HepG2 (cell line): ENCODE measurements around the gene MAGI1. TPM values are rescaled to one million over a fixed set of nuclear protein-coding genes. Genes with fewer than 3 reads are reported as not detected.

Experiments
- ARNT ChIP-seq: fragments of 450-650 bp; IDR thresholded peaks from 2 replicates; pipeline ENCODE4 v1.6.1; 2017
- BCL6 ChIP-seq: IDR thresholded peaks from 2 replicates; pipeline ENCODE4 v1.6.1; 2016; ENCODE audit warnings: missing genetic modification reagents, missing compliant biosample characterization
- FLYWCH1 ChIP-seq: sonication (generic); formaldehyde crosslinking; IDR thresholded peaks from 2 replicates; pipeline ENCODE4 v1.8.1; 2023; ENCODE audit warnings: mild to moderate bottlenecking, missing genetic modification reagents
- FOSL1 ChIP-seq: sonication (generic); formaldehyde crosslinking; IDR thresholded peaks from 2 replicates; pipeline ENCODE4 v1.9.0; 2021; ENCODE audit warnings: missing genetic modification reagents, borderline replicate concordance
- GATA4 ChIP-seq: sonication (generic); IDR thresholded peaks from 2 replicates; pipeline ENCODE4 v1.6.1; 2016; ENCODE audit warnings: antibody characterized with exemption, low read depth, borderline replicate concordance
- HCFC1 ChIP-seq: fragments of 150-350 bp; IDR thresholded peaks from 2 replicates; pipeline ENCODE4 v1.6.1; 2014; ENCODE audit warnings: low read depth, low read length
- HOXA5 ChIP-seq: sonication (generic); formaldehyde crosslinking; IDR thresholded peaks from 2 replicates; pipeline ENCODE4 v1.4.0; 2020; ENCODE audit warnings: missing genetic modification reagents
- JDP2 ChIP-seq: sonication (generic); formaldehyde crosslinking; IDR thresholded peaks from 2 replicates; pipeline ENCODE4 v1.8.1; 2022; ENCODE audit warnings: missing genetic modification reagents, borderline replicate concordance
- KDM2A ChIP-seq: sonication (generic); formaldehyde crosslinking; IDR thresholded peaks from 2 replicates; pipeline ENCODE4 v1.4.0; 2020; ENCODE audit warnings: low read depth, missing genetic modification reagents, borderline replicate concordance
- NFE2L2 ChIP-seq: fragments of 150-350 bp; IDR thresholded peaks from 2 replicates; pipeline ENCODE4 v1.6.1; 2014; ENCODE audit warnings: low read length
- NRL ChIP-seq: sonication (generic); formaldehyde crosslinking; IDR thresholded peaks from 2 replicates; pipeline ENCODE4 v1.5.0; 2020; ENCODE audit warnings: missing genetic modification reagents, mild to moderate bottlenecking, moderate library complexity, borderline replicate concordance
- PPARG ChIP-seq: conservative IDR thresholded peaks from 2 replicates; pipeline ENCODE4 v1.6.1; 2016; ENCODE audit warnings: missing biosample characterization, missing genetic modification reagents
- SP1 ChIP-seq, 2 experiments: fragments of 450-650 bp in 1 of 2; sonication (generic) in 1 of 2; formaldehyde crosslinking in 1 of 2; IDR thresholded peaks; 2 replicates each; pipeline versions ENCODE4 v1.4.0 to v1.6.1; 2016 to 2020; ENCODE audit warnings: missing genetic modification reagents in 1 of 2
- SP5 ChIP-seq: IDR thresholded peaks from 2 replicates; pipeline ENCODE4 v1.6.1; 2016; ENCODE audit warnings: low read depth, borderline replicate concordance
- TSC22D2 ChIP-seq: sonication (generic); formaldehyde crosslinking; IDR thresholded peaks from 2 replicates; pipeline ENCODE4 v1.5.1; 2020; ENCODE audit warnings: missing genetic modification reagents, mild to moderate bottlenecking, borderline replicate concordance
- YY1 ChIP-seq: IDR thresholded peaks from 2 replicates; pipeline ENCODE4 v1.6.1; 2011; ENCODE audit warnings: low read length, low read depth, moderate library complexity, mild to moderate bottlenecking; ENCODE audit not compliant: insufficient read depth, insufficient replicate concordance
- ZFP82 ChIP-seq: sonication (generic); formaldehyde crosslinking; IDR thresholded peaks from 2 replicates; pipeline ENCODE4 v1.5.1; 2020; ENCODE audit warnings: mild to moderate bottlenecking, missing genetic modification reagents, borderline replicate concordance
- ZNF17 ChIP-seq: sonication (generic); formaldehyde crosslinking; IDR thresholded peaks from 2 replicates; pipeline ENCODE4 v1.5.0; 2020; ENCODE audit warnings: mild to moderate bottlenecking, missing genetic modification reagents
- ZNF234 ChIP-seq: sonication (generic); formaldehyde crosslinking; conservative IDR thresholded peaks from 2 replicates; pipeline ENCODE4 v1.5.1; 2020; ENCODE audit warnings: mild to moderate bottlenecking, missing genetic modification reagents
- ZNF292 ChIP-seq: sonication (generic); formaldehyde crosslinking; IDR thresholded peaks from 2 replicates; pipeline ENCODE4 v1.8.1; 2022; ENCODE audit warnings: mild to moderate bottlenecking, low read depth, missing genetic modification reagents, borderline replicate concordance
- ZNF3 ChIP-seq: IDR thresholded peaks from 2 replicates; pipeline ENCODE4 v1.7.0; 2017; ENCODE audit warnings: inconsistent platforms
- ZNF30 ChIP-seq: sonication (generic); formaldehyde crosslinking; IDR thresholded peaks from 2 replicates; pipeline ENCODE4 v1.5.0; 2020; ENCODE audit warnings: mild to moderate bottlenecking, missing genetic modification reagents
- ZNF33A ChIP-seq: sonication (generic); formaldehyde crosslinking; IDR thresholded peaks from 2 replicates; pipeline ENCODE4 v1.5.1; 2020; ENCODE audit warnings: missing genetic modification reagents, mild to moderate bottlenecking, moderate library complexity, borderline replicate concordance
- ZNF557 ChIP-seq: sonication (generic); formaldehyde crosslinking; IDR thresholded peaks from 2 replicates; pipeline ENCODE4 v1.4.0; 2020; ENCODE audit warnings: missing genetic modification reagents
- ZSCAN21 ChIP-seq: sonication (generic); formaldehyde crosslinking; IDR thresholded peaks from 2 replicates; pipeline ENCODE4 v1.8.0; 2022; ENCODE audit warnings: mild to moderate bottlenecking, missing genetic modification reagents, moderate library complexity, borderline replicate concordance
- ZSCAN22 ChIP-seq: sonication (generic); formaldehyde crosslinking; IDR thresholded peaks from 2 replicates; pipeline ENCODE4 v1.4.0; 2020; ENCODE audit warnings: mild to moderate bottlenecking, missing genetic modification reagents
- ZSCAN25 ChIP-seq: sonication (generic); formaldehyde crosslinking; IDR thresholded peaks from 2 replicates; pipeline ENCODE4 v1.8.0; 2022; ENCODE audit warnings: mild to moderate bottlenecking, missing genetic modification reagents
- polyA plus RNA-seq, 8 experiments: library from polyadenylated mRNA; depleted of rRNA in 3 of 8; stranded (reverse) in 7 of 8; unstranded in 1 of 8; fragments of >200 nt; fragmentation: Illumina TruSeq in 4 of 8; extraction: Trizol in 4 of 8; gene quantifications; 2 replicates each; pipeline versions ENCODE4 v1.2.1 to v1.2.3, GENCODE V29; 2011 to 2016; ENCODE audit warnings: low read depth in 4 of 8, missing spikeins in 1 of 8, mixed read lengths in 1 of 8; ENCODE audit not compliant: insufficient read depth in 1 of 8
- total RNA-seq, 5 experiments: library from RNA; depleted of rRNA; stranded (reverse); fragments of >200 nt; fragmentation: Illumina TruSeq; extraction: Trizol; gene quantifications; 2 replicates each; pipeline ENCODE4 v1.2.3, GENCODE V29; 2016; ENCODE audit warnings: low read depth in 1 of 5
- TF ChIP-seq, protein P1 (sequence below): sonication (generic); formaldehyde crosslinking; IDR thresholded peaks from 2 replicates; pipeline ENCODE4 v1.5.0; 2020; ENCODE audit warnings: mild to moderate bottlenecking, missing genetic modification reagents, moderate library complexity
- TF ChIP-seq, protein P2 (sequence below): sonication (generic); formaldehyde crosslinking; IDR thresholded peaks from 2 replicates; pipeline ENCODE4 v1.4.0; 2020; ENCODE audit warnings: missing genetic modification reagents, mild to moderate bottlenecking, borderline replicate concordance
- TF ChIP-seq, protein P3 (sequence below): IDR thresholded peaks from 2 replicates; pipeline ENCODE4 v1.6.1; 2012; ENCODE audit warnings: inconsistent platforms

MAGI1 gene
- total and polyA plus RNA-seq, 2 of the 13 experiments (the other 11 are each of a cell fraction or from before 2014, with no cell fraction given) = 22.2 to 26.0 TPM

DNA sequence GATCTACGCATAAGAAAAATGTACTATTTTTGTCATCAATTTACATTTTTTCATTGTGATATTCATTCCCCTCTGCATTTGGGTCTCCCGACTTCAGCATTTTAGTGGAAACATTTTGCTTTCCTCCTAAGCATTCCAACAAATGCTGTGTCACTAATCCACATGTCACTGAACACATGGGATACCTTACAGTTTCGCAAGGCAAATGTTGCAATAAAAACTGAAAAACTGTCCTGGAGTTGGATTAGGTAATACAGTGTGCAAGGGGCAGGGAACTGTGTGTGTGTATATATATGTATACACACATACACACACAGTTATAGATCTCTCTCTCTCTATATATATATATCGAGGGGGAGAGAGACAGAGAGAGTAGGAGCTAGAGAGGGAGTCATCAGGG, 632.2 kb downstream of the MAGI1 start (continued):
- TF ChIP-seq ZSCAN21 (CRISPR knock-in tag) (no peak), HOXA5 (CRISPR knock-in tag) (no peak), FOSL1 (CRISPR knock-in tag) (no peak), NFE2L2 (peak; percentile 80), GATA4 (no peak), ZFP82 (CRISPR knock-in tag) (no peak), PPARG (no peak), ZNF3 (peak; percentile 71; the same call in 1 of the 2 replicates), ZNF557 (CRISPR knock-in tag) (no peak), SP5 (CRISPR knock-in tag) (no peak), ZSCAN25 (no peak), FLYWCH1 (no peak), ZNF234 (CRISPR knock-in tag) (no peak), ARNT (no peak), HCFC1 (no peak), ZSCAN22 (CRISPR knock-in tag) (no peak), BCL6 (CRISPR knock-in tag) (peak; percentile 66), ZNF33A (CRISPR knock-in tag) (no peak), ZNF292 (no peak), TSC22D2 (no peak), JDP2 (CRISPR knock-in tag) (no peak), NRL (CRISPR knock-in tag) (no peak), YY1 (no peak), KDM2A (CRISPR knock-in tag) (no peak), ZNF17 (CRISPR knock-in tag) (no peak), ZNF30 (no peak), SP1 (IDR thresholded peaks at IDR 0.05) (no peak), SP1 (CRISPR knock-in tag; IDR thresholded peaks at IDR 0.05) (no peak)
- TF ChIP-seq, protein P1, sequence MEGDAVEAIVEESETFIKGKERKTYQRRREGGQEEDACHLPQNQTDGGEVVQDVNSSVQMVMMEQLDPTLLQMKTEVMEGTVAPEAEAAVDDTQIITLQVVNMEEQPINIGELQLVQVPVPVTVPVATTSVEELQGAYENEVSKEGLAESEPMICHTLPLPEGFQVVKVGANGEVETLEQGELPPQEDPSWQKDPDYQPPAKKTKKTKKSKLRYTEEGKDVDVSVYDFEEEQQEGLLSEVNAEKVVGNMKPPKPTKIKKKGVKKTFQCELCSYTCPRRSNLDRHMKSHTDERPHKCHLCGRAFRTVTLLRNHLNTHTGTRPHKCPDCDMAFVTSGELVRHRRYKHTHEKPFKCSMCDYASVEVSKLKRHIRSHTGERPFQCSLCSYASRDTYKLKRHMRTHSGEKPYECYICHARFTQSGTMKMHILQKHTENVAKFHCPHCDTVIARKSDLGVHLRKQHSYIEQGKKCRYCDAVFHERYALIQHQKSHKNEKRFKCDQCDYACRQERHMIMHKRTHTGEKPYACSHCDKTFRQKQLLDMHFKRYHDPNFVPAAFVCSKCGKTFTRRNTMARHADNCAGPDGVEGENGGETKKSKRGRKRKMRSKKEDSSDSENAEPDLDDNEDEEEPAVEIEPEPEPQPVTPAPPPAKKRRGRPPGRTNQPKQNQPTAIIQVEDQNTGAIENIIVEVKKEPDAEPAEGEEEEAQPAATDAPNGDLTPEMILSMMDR (CRISPR knock-in tag) = no peak
- TF ChIP-seq, protein P2, sequence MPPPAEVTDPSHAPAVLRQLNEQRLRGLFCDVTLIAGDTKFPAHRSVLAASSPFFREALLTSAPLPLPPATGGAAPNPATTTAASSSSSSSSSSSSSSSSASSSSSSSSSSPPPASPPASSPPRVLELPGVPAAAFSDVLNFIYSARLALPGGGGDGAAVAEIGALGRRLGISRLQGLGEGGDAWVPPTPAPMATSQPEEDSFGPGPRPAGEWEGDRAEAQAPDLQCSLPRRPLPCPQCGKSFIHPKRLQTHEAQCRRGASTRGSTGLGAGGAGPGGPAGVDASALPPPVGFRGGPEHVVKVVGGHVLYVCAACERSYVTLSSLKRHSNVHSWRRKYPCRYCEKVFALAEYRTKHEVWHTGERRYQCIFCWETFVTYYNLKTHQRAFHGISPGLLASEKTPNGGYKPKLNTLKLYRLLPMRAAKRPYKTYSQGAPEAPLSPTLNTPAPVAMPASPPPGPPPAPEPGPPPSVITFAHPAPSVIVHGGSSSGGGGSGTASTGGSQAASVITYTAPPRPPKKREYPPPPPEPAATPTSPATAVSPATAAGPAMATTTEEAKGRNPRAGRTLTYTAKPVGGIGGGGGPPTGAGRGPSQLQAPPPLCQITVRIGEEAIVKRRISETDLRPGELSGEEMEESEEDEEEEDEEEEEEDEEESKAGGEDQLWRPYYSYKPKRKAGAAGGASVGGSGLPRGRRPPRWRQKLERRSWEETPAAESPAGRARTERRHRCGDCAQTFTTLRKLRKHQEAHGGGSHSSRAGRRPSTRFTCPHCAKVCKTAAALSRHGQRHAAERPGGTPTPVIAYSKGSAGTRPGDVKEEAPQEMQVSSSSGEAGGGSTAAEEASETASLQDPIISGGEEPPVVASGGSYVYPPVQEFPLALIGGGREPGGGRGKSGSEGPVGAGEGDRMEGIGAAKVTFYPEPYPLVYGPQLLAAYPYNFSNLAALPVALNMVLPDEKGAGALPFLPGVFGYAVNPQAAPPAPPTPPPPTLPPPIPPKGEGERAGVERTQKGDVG = no peak
- TF ChIP-seq, protein P3, sequence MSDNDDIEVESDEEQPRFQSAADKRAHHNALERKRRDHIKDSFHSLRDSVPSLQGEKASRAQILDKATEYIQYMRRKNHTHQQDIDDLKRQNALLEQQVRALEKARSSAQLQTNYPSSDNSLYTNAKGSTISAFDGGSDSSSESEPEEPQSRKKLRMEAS = peak; percentile 53; the same call in 1 of the 2 replicates
